A549 (cell line): ENCODE results near the gene PDE1C. TPM values are rescaled to one million over a fixed set of nuclear protein-coding genes. Genes with fewer than 3 reads are reported as not detected.

Source experiments
- ATAC-seq, 2 experiments: fragments of 200-7000 bp in 1 of 2; fragments of >200 bp in 1 of 2; cut with Nextera tagmentation in 1 of 2; cut with Tn5 transposase in 1 of 2; 3 replicates each; pipeline versions ENCODE4 v1.8.0 to v1.9.1; 2018 to 2020; ENCODE audit warnings: mild to moderate bottlenecking in 1 of 2, moderate library complexity in 1 of 2
- CTCF ChIA-PET: fragments of 300-600 bp; sonication (Branson Sonifier 250); formaldehyde crosslinking; extraction: SDS; loops from one replicate; lab custom pipeline; 2021; ENCODE audit warnings: antibody characterized with exemption, inconsistent platforms; lab: Yijun Ruan, JAX
- POLR2A ChIA-PET: fragments of 350-600 bp; formaldehyde crosslinking; extraction: SDS; loops from one replicate; lab custom pipeline; 2021; ENCODE audit warnings: antibody characterized with exemption, inconsistent platforms; lab: Yijun Ruan, JAX
- DNase-seq, 2 experiments: peaks; one replicate each; pipeline versions ENCODE4 v3.0.0 to v3.0.0-alpha.2; 2011 to 2016; ENCODE audit warnings: low read depth in 1 of 2, low spot score in 1 of 2
- FAIRE-seq: peaks from 2 replicates; lab custom pipeline; 2011; peaks lifted over from hg19 to GRCh38; lab: Jason Lieb, UNC
- H3K27ac ChIP-seq, 2 experiments: fragments of >200 bp; sonication (Bioruptor Twin); formaldehyde crosslinking; 3 replicates each; pipeline ENCODE4 v1.5.1; 2016 to 2017
- H3K4me1 ChIP-seq: fragments of >200 bp; sonication (Bioruptor Twin); formaldehyde crosslinking; 3 replicates; pipeline ENCODE4 v1.6.1; 2016
- H3K4me2 ChIP-seq: fragments of >200 bp; sonication (Bioruptor Twin); formaldehyde crosslinking; 3 replicates; pipeline ENCODE4 v1.6.1; 2016
- H3K4me3 ChIP-seq: fragments of >200 bp; sonication (Bioruptor Twin); formaldehyde crosslinking; 3 replicates; pipeline ENCODE4 v1.5.1; 2016
- H3K9me3 ChIP-seq: fragments of >200 bp; sonication (Bioruptor Twin); formaldehyde crosslinking; 3 replicates; pipeline ENCODE4 v1.6.1; 2016
- ATOH8 ChIP-seq: fragments of 250-450 bp; sonication (Bioruptor Pico); IDR thresholded peaks from 2 replicates; pipeline ENCODE4 v1.5.0; 2020; ENCODE audit warnings: low read depth, mild to moderate bottlenecking, moderate library complexity
- CBX2 ChIP-seq: fragments of 200-600 bp; sonication (generic); IDR thresholded peaks from 2 replicates; pipeline ENCODE4 v1.6.1; 2016; ENCODE audit warnings: low read depth, mild to moderate bottlenecking, borderline replicate concordance
- CBX8 ChIP-seq: fragments of 200-600 bp; sonication (generic); IDR thresholded peaks from 2 replicates; pipeline ENCODE4 v1.6.1; 2016
- CEBPB ChIP-seq, 2 experiments: fragments of >200 bp in 1 of 2; sonication (Bioruptor Twin) in 1 of 2; formaldehyde crosslinking in 1 of 2; IDR thresholded peaks; 2 replicates each; pipeline ENCODE4 v1.6.1; 2012 to 2016
- CHD2 ChIP-seq: fragments of 150-350 bp; IDR thresholded peaks from 2 replicates; pipeline ENCODE4 v1.6.1; 2014; ENCODE audit warnings: low read length; ENCODE audit not compliant: partially characterized antibody
- EHF ChIP-seq: fragments of 250-450 bp; sonication (Bioruptor Pico); IDR thresholded peaks from 2 replicates; pipeline ENCODE4 v1.5.0; 2020; ENCODE audit warnings: mild to moderate bottlenecking
- ELK1 ChIP-seq: fragments of 150-350 bp; IDR thresholded peaks from 2 replicates; pipeline ENCODE4 v1.6.1; 2014; ENCODE audit warnings: low read depth, mild to moderate bottlenecking, low read length
- EP300 ChIP-seq, 2 experiments: fragments of >200 bp; sonication (Bioruptor Twin); formaldehyde crosslinking; IDR thresholded peaks; 2 replicates in 1 of 2; 3 replicates in 1 of 2; pipeline ENCODE4 v1.6.1; 2016 to 2017
- HES2 ChIP-seq: fragments of >200 bp; sonication (Bioruptor Twin); formaldehyde crosslinking; IDR thresholded peaks from 2 replicates; pipeline ENCODE4 v1.6.1; 2016
- HEYL ChIP-seq: fragments of 250-450 bp; sonication (Bioruptor Pico); IDR thresholded peaks from 2 replicates; pipeline ENCODE4 v1.8.0; 2021; ENCODE audit warnings: mild to moderate bottlenecking, moderate library complexity
- HOXA7 ChIP-seq: fragments of 250-450 bp; sonication (Bioruptor Pico); IDR thresholded peaks from 2 replicates; pipeline ENCODE4 v1.5.0; 2020; ENCODE audit warnings: mild to moderate bottlenecking, moderate library complexity
- HOXB5 ChIP-seq: fragments of 250-450 bp; sonication (Bioruptor Pico); IDR thresholded peaks from 2 replicates; pipeline ENCODE4 v1.5.0; 2020; ENCODE audit warnings: mild to moderate bottlenecking, moderate library complexity
- JUNB ChIP-seq: fragments of >200 bp; sonication (Bioruptor Twin); formaldehyde crosslinking; IDR thresholded peaks from 2 replicates; pipeline ENCODE4 v1.6.1; 2016
- KDM5A ChIP-seq: fragments of 200-600 bp; sonication (generic); IDR thresholded peaks from 2 replicates; pipeline ENCODE4 v1.6.1; 2016; ENCODE audit warnings: antibody characterized with exemption, mild to moderate bottlenecking
- NR3C1 ChIP-seq: fragments of >200 bp; sonication (Bioruptor Twin); formaldehyde crosslinking; IDR thresholded peaks from 3 replicates; pipeline ENCODE4 v1.6.1; 2017
- PHF8 ChIP-seq: fragments of 200-600 bp; sonication (generic); IDR thresholded peaks from 2 replicates; pipeline ENCODE4 v1.6.1; 2016; ENCODE audit warnings: low read depth, mild to moderate bottlenecking, antibody characterized with exemption, moderate library complexity, borderline replicate concordance
- RFX5 ChIP-seq: fragments of 450-650 bp; IDR thresholded peaks from 2 replicates; pipeline ENCODE4 v1.7.1; 2014; ENCODE audit warnings: antibody characterized with exemption, mild to moderate bottlenecking, moderate library complexity
- ZC3H11A ChIP-seq: fragments of 450-650 bp; IDR thresholded peaks from 2 replicates; pipeline ENCODE4 v1.6.1; 2014; ENCODE audit warnings: antibody characterized with exemption, mild to moderate bottlenecking
- ZFP36 ChIP-seq: fragments of 450-650 bp; IDR thresholded peaks from 2 replicates; pipeline ENCODE4 v1.6.1; 2014; ENCODE audit warnings: borderline replicate concordance; ENCODE audit not compliant: partially characterized antibody
- ZSCAN20 ChIP-seq: fragments of 250-450 bp; sonication (Bioruptor Pico); IDR thresholded peaks from 2 replicates; pipeline ENCODE4 v1.8.0; 2022; ENCODE audit warnings: mild to moderate bottlenecking, moderate library complexity
- WGBS: methylation state at CpG from one replicate; pipeline ENCODE4 v1.1.6; 2017; ENCODE audit errors: missing lambda C conversion rate; 5-methylcytosine and 5-hydroxymethylcytosine counted together
- polyA plus RNA-seq, 4 experiments: library from polyadenylated mRNA; depleted of rRNA in 3 of 4; stranded (reverse); fragments of >200 nt; fragmentation: RNase III in 1 of 4; extraction: RNeasy Plus Mini Kit Qiagen cat#74134 plus additional on column Dnase treatment in 1 of 4; gene quantifications; 2 replicates in 3 of 4; 3 replicates in 1 of 4; pipeline ENCODE4 v1.2.3, GENCODE V29; 2011 to 2017
- TF ChIP-seq, protein P1 (sequence below): IDR thresholded peaks from 2 replicates; pipeline ENCODE4 v1.6.1; 2012; ENCODE audit warnings: low read depth, borderline replicate concordance
- TF ChIP-seq, protein P2 (sequence below): fragments of 250-450 bp; sonication (Bioruptor Pico); IDR thresholded peaks from 2 replicates; pipeline ENCODE4 v1.5.0; 2021; ENCODE audit warnings: mild to moderate bottlenecking, moderate library complexity, borderline replicate concordance
- TF ChIP-seq, protein P3 (sequence below): fragments of >200 bp; sonication (Bioruptor Twin); formaldehyde crosslinking; IDR thresholded peaks from 3 replicates; pipeline ENCODE4 v1.6.1; 2016

PDE1C gene
- polyA plus RNA-seq, 2 of the 4 experiments (the other 2 are of a cell fraction), result 8.0 to 11.0 TPM

DNA sequence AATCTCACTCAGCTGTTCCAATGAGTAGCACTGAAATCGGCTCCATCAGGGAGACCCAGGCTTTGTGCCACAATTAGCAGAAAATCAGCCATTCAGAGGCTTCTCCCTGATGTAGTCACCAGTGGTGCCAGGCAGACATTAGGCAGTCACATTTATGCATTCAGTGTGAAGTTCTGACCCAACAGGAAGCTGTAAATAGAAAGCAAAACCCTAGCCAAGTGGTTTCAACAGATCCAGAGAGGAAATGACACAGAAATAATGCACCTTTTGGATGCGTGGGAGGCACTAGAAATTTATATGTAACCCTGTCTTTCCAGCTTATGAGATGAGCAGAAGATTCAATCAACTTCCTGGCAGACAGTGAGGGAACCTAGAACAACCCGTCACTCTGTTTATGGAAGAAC, 186.4 kb downstream of the PDE1C start:
- peak; percentile 56 to 59; a peak in 4 of 6 replicates for ATAC-seq
- WGBS, result 24% methylated on average over 3 of the region's 3 CpGs
- POLR2A ChIA-PET, result no interaction called here
- no peak for FAIRE-seq
- Histone ChIP-seq H3K4me3 (no peak overlapping the region), H3K4me2 (peak overlapping the region; percentile 68), H3K27ac (peak overlapping the region; percentile 49 to 79)
- DNase-seq, result peak in 1 of 2 experiments; percentile 49
- CTCF ChIA-PET, result interaction anchor here (2.0 kb wide), 1 partner anchor 10 kb away, joined by 8 read pairs; no protein-coding TSS in a partner anchor
- TF ChIP-seq ZSCAN20 (CRISPR knock-in tag) (no peak), RFX5 (peak; percentile 67; the same call in 1 of the 2 replicates), ATOH8 (CRISPR knock-in tag) (no peak)
- TF ChIP-seq, all 56 proteins: peak for 1
- Histone ChIP-seq H3K9me3 (peaks cover 4% of the 10 kb centered on the region; the same call in 1 of the 3 replicates), H3K4me1 (peaks cover 32% of the 10 kb centered on the region)

DNA sequence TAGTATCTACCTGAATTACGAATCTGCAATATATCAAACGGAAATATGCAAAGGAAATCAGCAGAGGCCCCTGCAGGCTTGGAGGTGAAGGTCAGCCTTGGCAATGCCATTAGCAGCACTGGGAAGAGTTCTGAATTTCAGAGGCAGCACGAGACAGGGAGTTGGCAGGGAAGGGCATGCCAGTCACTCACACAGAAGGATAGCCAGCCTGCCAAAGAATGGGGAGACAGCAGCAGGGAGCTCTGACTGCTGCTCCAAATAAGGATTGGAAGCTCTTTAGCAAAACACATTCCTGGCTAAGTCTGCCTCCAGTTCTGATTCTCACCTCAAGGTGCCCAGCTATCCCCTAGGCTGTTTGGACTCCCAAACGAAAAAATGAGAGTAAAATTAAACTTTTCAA, 188.0 kb downstream of the PDE1C start:
- peak overlapping the region; percentile 57 for H3K4me2 ChIP-seq
- H3K9me3 ChIP-seq, result peaks cover 4% of the 10 kb centered on the region; the same call in 1 of the 3 replicates
- ChIA-PET POLR2A (no interaction called here), CTCF (interaction anchor here (1.2 to 1.5 kb wide), 3 partner anchors 15 to 322 kb away, joined by 3 to 4 read pairs (median 4); no protein-coding TSS in a partner anchor)
- no peak for FAIRE-seq
- 56% methylated on average over 4 of the region's 4 CpGs for WGBS
- DNase-seq, result peak in 1 of 2 experiments; percentile 41
- peak; percentile 70; a peak in 5 of 6 replicates for ATAC-seq
- TF ChIP-seq, protein P1, sequence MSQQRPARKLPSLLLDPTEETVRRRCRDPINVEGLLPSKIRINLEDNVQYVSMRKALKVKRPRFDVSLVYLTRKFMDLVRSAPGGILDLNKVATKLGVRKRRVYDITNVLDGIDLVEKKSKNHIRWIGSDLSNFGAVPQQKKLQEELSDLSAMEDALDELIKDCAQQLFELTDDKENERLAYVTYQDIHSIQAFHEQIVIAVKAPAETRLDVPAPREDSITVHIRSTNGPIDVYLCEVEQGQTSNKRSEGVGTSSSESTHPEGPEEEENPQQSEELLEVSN, result no peak
- TF ChIP-seq EHF (CRISPR knock-in tag) (no peak), HOXB5 (CRISPR knock-in tag) (no peak), KDM5A (no peak), ZC3H11A (no peak), HOXA7 (CRISPR knock-in tag) (no peak), ATOH8 (CRISPR knock-in tag) (no peak), CBX8 (no peak), JUNB (no peak), CBX2 (no peak), NR3C1 (no peak)
- TF ChIP-seq, protein P2, sequence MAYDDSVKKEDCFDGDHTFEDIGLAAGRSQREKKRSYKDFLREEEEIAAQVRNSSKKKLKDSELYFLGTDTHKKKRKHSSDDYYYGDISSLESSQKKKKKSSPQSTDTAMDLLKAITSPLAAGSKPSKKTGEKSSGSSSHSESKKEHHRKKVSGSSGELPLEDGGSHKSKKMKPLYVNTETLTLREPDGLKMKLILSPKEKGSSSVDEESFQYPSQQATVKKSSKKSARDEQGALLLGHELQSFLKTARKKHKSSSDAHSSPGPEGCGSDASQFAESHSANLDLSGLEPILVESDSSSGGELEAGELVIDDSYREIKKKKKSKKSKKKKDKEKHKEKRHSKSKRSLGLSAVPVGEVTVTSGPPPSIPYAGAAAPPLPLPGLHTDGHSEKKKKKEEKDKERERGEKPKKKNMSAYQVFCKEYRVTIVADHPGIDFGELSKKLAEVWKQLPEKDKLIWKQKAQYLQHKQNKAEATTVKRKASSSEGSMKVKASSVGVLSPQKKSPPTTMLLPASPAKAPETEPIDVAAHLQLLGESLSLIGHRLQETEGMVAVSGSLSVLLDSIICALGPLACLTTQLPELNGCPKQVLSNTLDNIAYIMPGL (CRISPR knock-in tag), result no peak
- TF ChIP-seq, protein P3, sequence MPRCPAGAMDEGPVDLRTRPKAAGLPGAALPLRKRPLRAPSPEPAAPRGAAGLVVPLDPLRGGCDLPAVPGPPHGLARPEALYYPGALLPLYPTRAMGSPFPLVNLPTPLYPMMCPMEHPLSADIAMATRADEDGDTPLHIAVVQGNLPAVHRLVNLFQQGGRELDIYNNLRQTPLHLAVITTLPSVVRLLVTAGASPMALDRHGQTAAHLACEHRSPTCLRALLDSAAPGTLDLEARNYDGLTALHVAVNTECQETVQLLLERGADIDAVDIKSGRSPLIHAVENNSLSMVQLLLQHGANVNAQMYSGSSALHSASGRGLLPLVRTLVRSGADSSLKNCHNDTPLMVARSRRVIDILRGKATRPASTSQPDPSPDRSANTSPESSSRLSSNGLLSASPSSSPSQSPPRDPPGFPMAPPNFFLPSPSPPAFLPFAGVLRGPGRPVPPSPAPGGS, result no peak
- H3K4me1 ChIP-seq, result peaks cover 32% of the 10 kb centered on the region
- peak overlapping the region; percentile 39 to 59; a peak in 5 of 6 replicates for H3K27ac ChIP-seq
- H3K4me3 ChIP-seq, result no peak overlapping the region

- Histone ChIP-seq H3K4me3 (no peak overlapping the region), H3K9me3 (no peaks in the 10 kb centered on the region), H3K4me1 (peaks cover 32% of the 10 kb centered on the region), H3K4me2 (no peak overlapping the region), H3K27ac (no peak overlapping the region)
- WGBS, result 89% methylated on average over 9 of the region's 9 CpGs
- ATAC-seq (no peak), FAIRE-seq (no peak), DNase-seq (no peak)
- CTCF ChIA-PET, result interaction anchor here (1.1 kb wide), 1 partner anchor 192 kb away, joined by 5 read pairs; the partner anchor contains the start of gene PDE1C
- POLR2A ChIA-PET, result interaction anchor here (0.6 kb wide), 1 partner anchor 77 kb away, joined by 4 read pairs; no protein-coding TSS in a partner anchor
- no peak for TF ChIP-seq ELK1
- TF ChIP-seq HES2, result no peak
- TF ChIP-seq HEYL, result no peak
- no peak for TF ChIP-seq ZFP36
- TF ChIP-seq NR3C1, result no peak
- TF ChIP-seq EP300 (IDR thresholded peaks at IDR 0.05), result no peak
- TF ChIP-seq CHD2, result no peak
- TF ChIP-seq CEBPB (IDR thresholded peaks at IDR 0.05), result no peak
- no peak for TF ChIP-seq HOXB5 (CRISPR knock-in tag)
- TF ChIP-seq, protein P3, result no peak
- no peak for TF ChIP-seq PHF8
- no peak for TF ChIP-seq ATOH8 (CRISPR knock-in tag)
These were observed 191.3 kb downstream of the PDE1C start for GRCh38 chr7:31878875-31879274.
